ENCODE measurements around the gene CCDC61. TPM values are rescaled to one million over a fixed set of nuclear protein-coding genes. Genes with fewer than 3 reads are reported as not detected.

The CCDC61 gene
- total and polyA plus RNA-seq, 2 donors (not counting 1 experiment from before 2014, with no cell fraction given) = 20.6 to 30.1 TPM

DNA sequence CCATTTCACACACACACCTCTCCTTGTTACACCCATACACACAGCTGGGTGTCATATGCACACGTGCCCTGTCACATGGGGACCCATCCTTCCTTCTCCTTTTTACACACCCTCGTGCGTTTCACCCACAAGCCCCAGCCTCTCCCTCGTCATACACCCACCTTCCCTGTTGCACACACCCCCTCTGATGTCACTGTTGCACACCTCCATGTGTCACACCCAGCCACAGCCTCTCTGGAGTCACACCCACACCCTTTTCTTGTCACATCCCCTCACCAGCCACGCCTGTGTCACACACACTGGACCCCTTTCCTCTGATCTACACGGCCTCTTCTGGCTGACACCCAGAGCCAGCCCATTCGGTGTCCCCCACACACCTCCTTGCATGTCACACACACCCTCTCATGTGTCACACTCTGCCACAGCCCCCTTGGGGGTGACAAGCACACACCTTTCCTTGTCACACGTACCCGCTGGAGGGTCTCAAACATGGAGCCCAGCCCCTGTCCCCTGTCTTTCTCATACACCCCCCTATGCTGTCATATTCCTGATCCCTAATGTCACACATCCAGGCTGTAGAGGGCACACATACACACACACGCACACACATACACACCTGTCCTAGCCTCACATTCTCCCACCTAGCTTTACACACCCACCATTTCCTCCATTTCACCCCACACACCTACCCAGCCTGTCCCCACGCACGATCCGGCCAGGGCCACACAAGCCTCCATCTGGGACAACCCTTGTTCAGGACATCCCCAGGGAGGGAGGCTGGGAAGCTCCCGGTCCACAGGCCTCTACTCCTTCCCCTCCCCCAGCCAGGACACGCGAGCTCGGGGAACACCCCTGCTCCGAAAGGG, 23.0 kb upstream of the CCDC61 start:
- Mint-ChIP-seq H3K27ac (no peak overlapping the region), H3K27me3 (peaks cover 71% of the 10 kb centered on the region), H3K4me1 (peaks cover 18% of the 10 kb centered on the region), H3K9me3 (ENCODE audit: insufficient read depth) (no peaks in the 10 kb centered on the region), H3K4me3 (peak overlapping the region; percentile 66)
- Histone ChIP-seq H3K4me2 (replicated peaks; ENCODE audit: low read depth, low read length, poor library complexity, severe bottlenecking) (peak overlapping the region; percentile 60), H3K27ac (ENCODE audit: low read length in 2 of 2) (no peak overlapping the region), H3K36me3 (replicated peaks in 1 of 2; ENCODE audit: control extremely low read depth in 1 of 2, control insufficient read depth in 1 of 2, extremely low read depth in 1 of 2, insufficient read depth in 2 of 2, low read length in 1 of 2) (no peaks in the 10 kb centered on the region), H3K4me1 (ENCODE audit: control insufficient read depth in 2 of 2, insufficient read depth in 2 of 2, low read length in 2 of 2) (peaks cover 26 to 30% of the 10 kb centered on the region in 2 donors), H3K9me3 (ENCODE audit: control extremely low read depth in 1 of 3, control insufficient read depth in 2 of 3, insufficient read depth in 1 of 3, low read length in 2 of 3) (peaks cover 0 to 35% (median 3%) of the 10 kb centered on the region in 3 donors), H4K20me1 (ENCODE audit: control insufficient read depth, insufficient read depth, low read length, poor library complexity, severe bottlenecking) (no peaks in the 10 kb centered on the region), H3K4me3 (ENCODE audit: control extremely low read depth in 1 of 5, extremely low read depth in 1 of 5, insufficient read depth in 1 of 5, low read depth in 2 of 5, low read length in 4 of 5) (no peak overlapping the region), H3K27me3 (replicated peaks in 1 of 4; ENCODE audit: control extremely low read depth in 1 of 4, control insufficient read depth in 3 of 4, insufficient read depth in 4 of 4, low read length in 3 of 4) (peaks cover 0 to 67% (median 38%) of the 10 kb centered on the region in 4 experiments), H3K9ac (ENCODE audit: low read length) (no peak overlapping the region), H3K79me2 (ENCODE audit: control insufficient read depth, insufficient read depth, low read length) (no peaks in the 10 kb centered on the region), H2AFZ (ENCODE audit: insufficient read depth, low read depth, low read length, poor library complexity, severe bottlenecking) (peak overlapping the region; percentile 13)
- ChIA-PET POLR2A (no interaction called here), CTCF (no interaction called here)
- WGBS (ENCODE audit: insufficient coverage) = 19% methylated on average over 17 of the region's 18 CpGs
- peak; percentile 68 for ATAC-seq (ENCODE audit: low read depth)
- DNase-seq = peak; percentile 87
- intact Hi-C loops (cut with micrococcal nuclease) = no loop called here
- no peak for TF ChIP-seq EZH2 (IDR thresholded peaks at IDR 0.05; ENCODE audit: borderline replicate concordance, insufficient read depth, low read depth, low read length, poor library complexity, severe bottlenecking)
- TF ChIP-seq, protein P1, sequence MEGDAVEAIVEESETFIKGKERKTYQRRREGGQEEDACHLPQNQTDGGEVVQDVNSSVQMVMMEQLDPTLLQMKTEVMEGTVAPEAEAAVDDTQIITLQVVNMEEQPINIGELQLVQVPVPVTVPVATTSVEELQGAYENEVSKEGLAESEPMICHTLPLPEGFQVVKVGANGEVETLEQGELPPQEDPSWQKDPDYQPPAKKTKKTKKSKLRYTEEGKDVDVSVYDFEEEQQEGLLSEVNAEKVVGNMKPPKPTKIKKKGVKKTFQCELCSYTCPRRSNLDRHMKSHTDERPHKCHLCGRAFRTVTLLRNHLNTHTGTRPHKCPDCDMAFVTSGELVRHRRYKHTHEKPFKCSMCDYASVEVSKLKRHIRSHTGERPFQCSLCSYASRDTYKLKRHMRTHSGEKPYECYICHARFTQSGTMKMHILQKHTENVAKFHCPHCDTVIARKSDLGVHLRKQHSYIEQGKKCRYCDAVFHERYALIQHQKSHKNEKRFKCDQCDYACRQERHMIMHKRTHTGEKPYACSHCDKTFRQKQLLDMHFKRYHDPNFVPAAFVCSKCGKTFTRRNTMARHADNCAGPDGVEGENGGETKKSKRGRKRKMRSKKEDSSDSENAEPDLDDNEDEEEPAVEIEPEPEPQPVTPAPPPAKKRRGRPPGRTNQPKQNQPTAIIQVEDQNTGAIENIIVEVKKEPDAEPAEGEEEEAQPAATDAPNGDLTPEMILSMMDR (IDR thresholded peaks at IDR 0.05) = no peak

DNA sequence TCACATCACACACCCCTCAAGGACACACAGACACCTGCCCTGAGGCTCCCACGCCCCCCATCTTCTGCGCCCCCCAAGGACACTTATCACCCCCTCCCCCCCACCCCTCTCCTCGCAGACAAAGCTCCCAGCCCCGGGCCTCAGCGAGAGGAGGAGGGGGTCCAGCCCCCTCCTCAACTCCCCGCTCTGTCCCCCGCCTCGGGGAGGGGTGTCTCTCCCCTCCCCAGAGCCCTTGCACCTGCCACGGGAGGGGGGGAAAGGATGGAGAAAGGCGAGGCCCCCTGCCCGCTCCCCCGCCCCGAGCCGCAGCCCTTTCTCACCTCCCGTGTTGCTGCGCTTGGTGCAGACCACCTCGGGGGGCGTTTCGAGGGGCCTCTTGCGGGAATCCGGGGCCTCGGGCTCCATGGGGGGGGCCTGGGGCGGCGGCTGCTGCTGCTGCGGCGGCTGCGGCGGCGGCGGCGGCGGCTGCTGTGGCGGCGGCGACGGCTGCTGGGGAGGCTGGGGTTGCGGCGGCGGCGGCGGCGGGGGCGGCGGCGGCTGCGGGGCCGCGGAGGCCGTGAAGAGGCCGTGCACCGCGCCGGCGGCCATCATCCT, 22.2 kb upstream of the CCDC61 start:
- Histone ChIP-seq H3K36me3 (replicated peaks in 1 of 2; ENCODE audit: control extremely low read depth in 1 of 2, control insufficient read depth in 1 of 2, extremely low read depth in 1 of 2, insufficient read depth in 2 of 2, low read length in 1 of 2) (no peaks in the 10 kb centered on the region), H3K9ac (ENCODE audit: low read length) (no peak overlapping the region), H3K79me2 (ENCODE audit: control insufficient read depth, insufficient read depth, low read length) (no peaks in the 10 kb centered on the region), H3K9me3 (ENCODE audit: control extremely low read depth in 1 of 3, control insufficient read depth in 2 of 3, insufficient read depth in 1 of 3, low read length in 2 of 3) (peaks cover 0 to 35% (median 3%) of the 10 kb centered on the region in 3 donors), H4K20me1 (ENCODE audit: control insufficient read depth, insufficient read depth, low read length, poor library complexity, severe bottlenecking) (no peaks in the 10 kb centered on the region), H3K4me3 (ENCODE audit: control extremely low read depth in 1 of 5, extremely low read depth in 1 of 5, insufficient read depth in 1 of 5, low read depth in 2 of 5, low read length in 4 of 5) (no peak overlapping the region), H2AFZ (ENCODE audit: insufficient read depth, low read depth, low read length, poor library complexity, severe bottlenecking) (peak overlapping the region; percentile 42), H3K27me3 (replicated peaks in 1 of 4; ENCODE audit: control extremely low read depth in 1 of 4, control insufficient read depth in 3 of 4, insufficient read depth in 4 of 4, low read length in 3 of 4) (peaks cover 0 to 67% (median 38%) of the 10 kb centered on the region in 4 experiments), H3K4me1 (ENCODE audit: control insufficient read depth in 2 of 2, insufficient read depth in 2 of 2, low read length in 2 of 2) (peaks cover 26 to 30% of the 10 kb centered on the region in 2 donors), H3K4me2 (replicated peaks; ENCODE audit: low read depth, low read length, poor library complexity, severe bottlenecking) (peak overlapping the region; percentile 60), H3K27ac (ENCODE audit: low read length in 2 of 2) (no peak overlapping the region)
- ChIA-PET CTCF (no interaction called here), POLR2A (no interaction called here)
- peak; percentile 40 for DNase-seq
- WGBS (ENCODE audit: insufficient coverage) = 2% methylated on average over 19 of the region's 54 CpGs
- Mint-ChIP-seq H3K9me3 (ENCODE audit: insufficient read depth) (no peaks in the 10 kb centered on the region), H3K27me3 (peaks cover 71% of the 10 kb centered on the region), H3K27ac (no peak overlapping the region), H3K4me1 (peaks cover 18% of the 10 kb centered on the region), H3K4me3 (peak overlapping the region; percentile 66)
- intact Hi-C loops (cut with micrococcal nuclease) = no loop called here
- ATAC-seq (ENCODE audit: low read depth) = no peak
- TF ChIP-seq, protein P1 (IDR thresholded peaks at IDR 0.05) = no peak
- no peak for TF ChIP-seq EZH2 (IDR thresholded peaks at IDR 0.05; ENCODE audit: borderline replicate concordance, insufficient read depth, low read depth, low read length, poor library complexity, severe bottlenecking)

Data from B cell (primary cell).